GM12873 (cell line): Measurements from ENCODE around the gene C10orf90.

Experiments used
- CTCF ChIP-seq: IDR thresholded peaks from 2 replicates; pipeline ENCODE4 v1.5.1; 2012; ENCODE audit warnings: low read depth, mild to moderate bottlenecking, moderate library complexity, low read length, control low read depth; ENCODE audit not compliant: insufficient read depth; ENCODE audit errors: missing control alignments

The C10orf90 gene

GRCh38 chr10:126618466-126618865, 52.0 kb downstream of the C10orf90 start:
- no peak for TF ChIP-seq CTCF

GRCh38 chr10:126617733-126618132, 52.8 kb downstream of the C10orf90 start:
- TF ChIP-seq CTCF, result no peak

DNA sequence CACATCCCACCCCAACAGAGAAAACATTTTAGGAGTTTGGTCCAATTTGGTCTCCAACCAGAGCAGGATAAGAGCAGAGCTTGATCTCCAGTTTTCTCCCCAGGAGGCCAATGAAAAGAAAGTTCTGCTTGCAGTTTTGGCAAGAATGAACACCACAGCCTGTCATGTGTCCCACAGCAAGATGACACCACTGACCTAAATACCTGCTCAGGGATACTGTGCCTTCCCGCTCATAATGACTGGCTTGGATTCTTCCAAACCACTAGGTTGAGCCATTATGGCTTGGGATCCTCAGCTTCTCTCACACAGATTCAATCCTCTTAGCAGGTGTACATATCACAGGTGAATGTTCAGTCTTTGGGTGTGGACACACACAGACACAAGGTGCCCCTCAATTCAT, 53.3 kb downstream of the C10orf90 start:
- TF ChIP-seq CTCF, result no peak

DNA sequence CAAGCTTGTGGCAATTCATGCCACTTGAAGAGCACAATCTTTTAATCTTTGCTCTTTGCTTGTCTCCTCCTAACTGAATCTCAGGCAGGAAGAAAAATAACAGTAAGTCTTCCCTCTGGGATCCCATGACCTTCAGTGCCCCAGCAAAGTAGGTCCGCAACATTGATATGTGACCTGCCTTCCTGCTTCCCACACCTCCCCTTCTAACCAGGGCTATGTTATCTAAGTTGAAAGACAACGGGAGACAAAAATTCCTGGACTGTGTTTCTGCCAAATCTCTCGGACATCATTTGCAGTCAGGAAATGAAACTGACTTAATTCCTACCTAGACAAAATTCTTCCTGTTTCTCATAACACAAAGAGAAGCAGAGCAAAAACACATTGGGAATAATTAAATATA, 53.8 kb downstream of the C10orf90 start:
- TF ChIP-seq CTCF, result no peak

DNA sequence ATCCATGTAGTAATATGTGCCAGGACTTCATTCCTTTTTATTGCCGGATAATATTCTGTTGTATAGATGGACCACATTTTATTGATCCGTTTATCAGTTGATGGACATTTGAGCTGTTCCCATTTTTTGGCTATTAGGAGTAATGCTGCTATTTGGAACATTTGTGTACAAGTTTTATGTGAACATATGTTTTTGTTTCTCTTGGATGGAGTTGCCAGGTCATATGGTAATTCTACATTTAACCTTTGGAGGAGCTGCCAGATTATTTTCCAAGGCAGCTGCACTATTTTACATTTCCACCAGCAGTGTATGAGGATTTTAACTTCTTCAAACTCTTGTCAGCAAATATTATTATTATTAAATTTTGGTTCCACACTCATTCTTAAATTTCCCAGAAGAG, 59.2 kb downstream of the C10orf90 start:
- no peak for TF ChIP-seq CTCF

DNA sequence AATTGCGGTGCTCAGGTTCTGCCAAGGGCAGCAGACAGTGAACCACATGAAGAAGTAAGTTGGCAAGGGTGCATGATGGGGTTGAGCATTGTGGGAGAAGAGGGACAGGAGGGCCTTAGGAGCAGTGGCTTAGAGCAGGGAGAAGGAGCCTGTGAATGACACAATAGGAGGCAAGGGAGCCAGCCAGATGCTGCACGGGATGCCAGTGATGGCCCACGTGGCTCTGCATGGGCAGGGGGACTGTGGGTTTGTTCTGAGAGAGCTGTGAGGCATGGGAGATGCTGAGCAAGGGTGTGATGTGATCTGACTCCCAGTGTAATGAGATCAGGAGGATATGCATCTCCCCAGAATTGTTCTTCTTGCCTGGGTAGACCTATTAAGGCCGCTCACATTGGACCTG, 60.9 kb downstream of the C10orf90 start:
- no peak for TF ChIP-seq CTCF

DNA sequence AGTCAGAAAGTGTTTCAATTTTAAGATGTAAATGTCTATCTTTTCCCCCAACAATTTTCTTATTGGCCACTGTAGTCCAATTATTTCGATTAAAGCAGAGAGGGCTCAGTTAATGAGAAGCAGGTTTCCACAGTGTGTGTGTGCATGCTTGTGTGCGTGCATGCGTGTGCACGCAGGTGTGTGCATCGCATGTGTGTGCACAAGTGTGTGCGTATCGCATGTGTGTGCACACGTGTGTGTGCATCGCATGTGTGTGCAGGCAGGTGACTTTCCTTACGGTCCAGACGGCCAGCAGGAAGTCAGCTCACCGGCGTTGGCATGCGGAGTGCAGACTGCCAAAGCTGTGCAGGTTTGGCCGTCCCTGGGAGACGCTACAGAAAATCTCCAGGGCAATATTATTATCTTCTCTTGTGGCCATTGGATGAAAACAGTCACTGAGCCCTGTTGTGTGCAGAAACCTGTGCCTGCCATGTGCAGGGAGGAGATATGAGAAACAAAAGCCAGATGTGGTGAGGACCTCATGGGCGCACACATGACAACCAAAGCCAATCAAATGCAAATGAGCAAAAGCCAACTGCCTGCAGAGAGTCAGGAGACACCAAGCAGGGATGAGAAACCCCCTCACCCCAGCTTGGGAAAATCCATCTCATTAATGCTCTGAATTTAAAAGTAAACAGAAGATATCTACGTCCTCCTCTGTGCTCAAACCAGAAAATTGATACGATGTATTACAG, 70.4 kb downstream of the C10orf90 start:
- no peak for TF ChIP-seq CTCF
